ENCODE results near the gene RGS8. TPM values are rescaled to one million over a fixed set of nuclear protein-coding genes. Genes with fewer than 3 reads are reported as not detected.

RGS8 gene
- total and polyA plus RNA-seq, 4 donors, result 0.05 TPM; not detected in 3

DNA sequence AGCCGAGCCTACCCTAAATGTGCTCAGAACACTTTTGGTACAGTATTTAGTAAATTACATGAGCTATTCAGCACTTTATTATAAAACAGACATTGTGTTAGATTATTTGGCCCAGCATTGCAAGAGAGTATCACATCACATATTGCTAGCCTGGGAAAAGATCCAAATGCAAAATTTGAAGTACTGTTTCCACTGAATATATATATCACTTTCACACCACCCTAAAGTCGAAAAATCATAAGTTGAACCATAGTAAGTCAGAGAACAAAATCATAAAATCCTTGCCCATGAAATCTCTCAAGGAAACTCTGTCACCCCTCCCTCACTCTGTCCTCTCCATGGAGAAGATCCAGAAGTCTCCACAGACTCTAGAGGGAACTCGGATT is 33.1 kb downstream of the RGS8 start (continued):
- TF ChIP-seq, protein P1, sequence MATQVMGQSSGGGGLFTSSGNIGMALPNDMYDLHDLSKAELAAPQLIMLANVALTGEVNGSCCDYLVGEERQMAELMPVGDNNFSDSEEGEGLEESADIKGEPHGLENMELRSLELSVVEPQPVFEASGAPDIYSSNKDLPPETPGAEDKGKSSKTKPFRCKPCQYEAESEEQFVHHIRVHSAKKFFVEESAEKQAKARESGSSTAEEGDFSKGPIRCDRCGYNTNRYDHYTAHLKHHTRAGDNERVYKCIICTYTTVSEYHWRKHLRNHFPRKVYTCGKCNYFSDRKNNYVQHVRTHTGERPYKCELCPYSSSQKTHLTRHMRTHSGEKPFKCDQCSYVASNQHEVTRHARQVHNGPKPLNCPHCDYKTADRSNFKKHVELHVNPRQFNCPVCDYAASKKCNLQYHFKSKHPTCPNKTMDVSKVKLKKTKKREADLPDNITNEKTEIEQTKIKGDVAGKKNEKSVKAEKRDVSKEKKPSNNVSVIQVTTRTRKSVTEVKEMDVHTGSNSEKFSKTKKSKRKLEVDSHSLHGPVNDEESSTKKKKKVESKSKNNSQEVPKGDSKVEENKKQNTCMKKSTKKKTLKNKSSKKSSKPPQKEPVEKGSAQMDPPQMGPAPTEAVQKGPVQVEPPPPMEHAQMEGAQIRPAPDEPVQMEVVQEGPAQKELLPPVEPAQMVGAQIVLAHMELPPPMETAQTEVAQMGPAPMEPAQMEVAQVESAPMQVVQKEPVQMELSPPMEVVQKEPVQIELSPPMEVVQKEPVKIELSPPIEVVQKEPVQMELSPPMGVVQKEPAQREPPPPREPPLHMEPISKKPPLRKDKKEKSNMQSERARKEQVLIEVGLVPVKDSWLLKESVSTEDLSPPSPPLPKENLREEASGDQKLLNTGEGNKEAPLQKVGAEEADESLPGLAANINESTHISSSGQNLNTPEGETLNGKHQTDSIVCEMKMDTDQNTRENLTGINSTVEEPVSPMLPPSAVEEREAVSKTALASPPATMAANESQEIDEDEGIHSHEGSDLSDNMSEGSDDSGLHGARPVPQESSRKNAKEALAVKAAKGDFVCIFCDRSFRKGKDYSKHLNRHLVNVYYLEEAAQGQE (IDR thresholded peaks at IDR 0.05), result no peak
- TF ChIP-seq FOXA1 (IDR thresholded peaks at IDR 0.05), result no peak
- TF ChIP-seq EGR1 (IDR thresholded peaks at IDR 0.05; ENCODE audit: low read depth in 2 of 2), result no peak

DNA sequence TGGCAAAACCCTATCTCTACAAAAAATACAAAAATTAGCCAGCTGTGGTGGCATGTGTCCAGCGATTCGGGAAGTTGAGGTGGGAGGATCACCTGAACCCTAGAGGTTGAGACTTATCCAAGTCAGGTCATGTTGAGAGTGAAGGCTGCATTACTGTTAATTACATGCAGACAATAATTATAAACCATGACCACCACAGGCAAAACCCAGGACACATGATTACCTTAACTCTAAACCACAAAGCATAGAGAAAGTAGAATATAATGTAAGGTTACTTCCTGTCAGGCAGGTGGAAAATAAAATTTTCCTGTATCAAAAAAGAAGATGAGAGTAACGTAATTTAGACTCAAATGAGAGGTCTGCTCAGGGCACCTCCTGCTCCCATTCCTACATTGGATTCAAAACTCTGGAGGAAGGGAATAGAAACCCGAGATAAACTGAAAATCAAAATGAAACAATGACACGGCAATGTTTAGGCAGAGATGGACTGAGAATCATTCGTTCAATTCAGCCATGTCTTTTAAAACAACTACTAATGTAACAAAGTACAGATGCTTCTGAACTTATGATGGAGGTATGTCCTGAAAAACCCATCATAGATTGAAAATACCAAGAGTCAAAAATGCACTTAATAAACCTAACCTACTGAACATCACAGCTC is 33.6 kb downstream of the RGS8 start:
- WGBS, result 86% methylated on average over 6 of the region's 6 CpGs
- no peaks in the 10 kb centered on the region for H3K27me3 ChIP-seq (ENCODE audit: control insufficient read depth in 4 of 4, insufficient read depth in 4 of 4, low read length in 3 of 4)
- H3K36me3 ChIP-seq (ENCODE audit: control insufficient read depth in 4 of 4, insufficient read depth in 3 of 4, low read depth in 1 of 4, low read length in 3 of 4), result no peaks in the 10 kb centered on the region
- no peak overlapping the region for H3K9ac ChIP-seq (ENCODE audit: low read depth in 1 of 2, low read length in 2 of 2)
- no peak overlapping the region for H3K4me3 ChIP-seq (ENCODE audit: low read depth in 1 of 3, low read length in 3 of 3)
- no peaks in the 10 kb centered on the region for H3K9me3 ChIP-seq (ENCODE audit: control insufficient read depth in 4 of 4, low read length in 3 of 4)
- peaks cover 0 to 4% (median 2%) of the 10 kb centered on the region in 4 donors for H3K4me1 ChIP-seq (ENCODE audit: control insufficient read depth in 4 of 4, insufficient read depth in 4 of 4, low read length in 3 of 4)
- DNase-seq (ENCODE audit: low spot score), result no peak
- H3K27ac ChIP-seq (ENCODE audit: low read depth in 1 of 2, low read length in 2 of 2), result no peak overlapping the region
- TF ChIP-seq TAF1 (conservative IDR thresholded peaks at IDR 0.05), result no peak
- TF ChIP-seq YY1 (IDR thresholded peaks at IDR 0.05), result no peak
- TF ChIP-seq, protein P2, sequence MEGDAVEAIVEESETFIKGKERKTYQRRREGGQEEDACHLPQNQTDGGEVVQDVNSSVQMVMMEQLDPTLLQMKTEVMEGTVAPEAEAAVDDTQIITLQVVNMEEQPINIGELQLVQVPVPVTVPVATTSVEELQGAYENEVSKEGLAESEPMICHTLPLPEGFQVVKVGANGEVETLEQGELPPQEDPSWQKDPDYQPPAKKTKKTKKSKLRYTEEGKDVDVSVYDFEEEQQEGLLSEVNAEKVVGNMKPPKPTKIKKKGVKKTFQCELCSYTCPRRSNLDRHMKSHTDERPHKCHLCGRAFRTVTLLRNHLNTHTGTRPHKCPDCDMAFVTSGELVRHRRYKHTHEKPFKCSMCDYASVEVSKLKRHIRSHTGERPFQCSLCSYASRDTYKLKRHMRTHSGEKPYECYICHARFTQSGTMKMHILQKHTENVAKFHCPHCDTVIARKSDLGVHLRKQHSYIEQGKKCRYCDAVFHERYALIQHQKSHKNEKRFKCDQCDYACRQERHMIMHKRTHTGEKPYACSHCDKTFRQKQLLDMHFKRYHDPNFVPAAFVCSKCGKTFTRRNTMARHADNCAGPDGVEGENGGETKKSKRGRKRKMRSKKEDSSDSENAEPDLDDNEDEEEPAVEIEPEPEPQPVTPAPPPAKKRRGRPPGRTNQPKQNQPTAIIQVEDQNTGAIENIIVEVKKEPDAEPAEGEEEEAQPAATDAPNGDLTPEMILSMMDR (IDR thresholded peaks at IDR 0.05; ENCODE audit: low read depth, low read length, missing input control), result no peak
- TF ChIP-seq RAD21 (IDR thresholded peaks at IDR 0.05), result no peak
- TF ChIP-seq, protein P3, sequence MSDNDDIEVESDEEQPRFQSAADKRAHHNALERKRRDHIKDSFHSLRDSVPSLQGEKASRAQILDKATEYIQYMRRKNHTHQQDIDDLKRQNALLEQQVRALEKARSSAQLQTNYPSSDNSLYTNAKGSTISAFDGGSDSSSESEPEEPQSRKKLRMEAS (IDR thresholded peaks at IDR 0.05), result no peak
- TF ChIP-seq JUND (IDR thresholded peaks at IDR 0.05), result no peak
- TF ChIP-seq NR2F2 (IDR thresholded peaks at IDR 0.05), result no peak
- no peak for TF ChIP-seq SP1 (IDR thresholded peaks at IDR 0.05)
- TF ChIP-seq GABPA (IDR thresholded peaks at IDR 0.05 in 1 of 2, conservative IDR thresholded peaks at IDR 0.05 in 1 of 2), result no peak
- TF ChIP-seq RXRA (IDR thresholded peaks at IDR 0.05), result no peak
- TF ChIP-seq HNF4G (IDR thresholded peaks at IDR 0.05), result no peak
- TF ChIP-seq FOXA2 (IDR thresholded peaks at IDR 0.05), result no peak
- no peak for TF ChIP-seq HNF4A (conservative IDR thresholded peaks at IDR 0.05)
- TF ChIP-seq EGR1 (IDR thresholded peaks at IDR 0.05; ENCODE audit: low read depth in 2 of 2), result no peak

DNA sequence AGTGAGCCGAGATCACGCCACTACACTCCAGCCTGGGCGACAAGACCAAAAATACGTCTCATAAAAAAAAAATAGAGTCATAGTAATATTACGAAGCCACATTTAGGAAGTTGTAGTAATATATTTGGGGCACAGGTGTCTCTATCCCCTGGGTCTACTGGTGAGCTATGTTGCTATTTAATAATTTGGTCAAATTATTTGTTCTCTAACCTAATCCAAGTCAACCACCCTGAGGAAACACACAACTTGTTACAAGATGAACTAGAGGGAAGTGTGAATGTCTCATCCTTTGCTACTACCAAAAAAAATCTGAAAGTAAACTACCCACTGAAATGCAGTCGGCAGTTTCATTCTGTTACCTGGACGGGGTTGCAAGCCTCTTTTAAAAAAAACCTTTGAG is 35.3 kb downstream of the RGS8 start:
- H3K27me3 ChIP-seq (ENCODE audit: control insufficient read depth in 4 of 4, insufficient read depth in 4 of 4, low read length in 3 of 4), result no peaks in the 10 kb centered on the region
- WGBS, result 94% methylated on average over 7 of the region's 7 CpGs
- TF ChIP-seq HNF4A (conservative IDR thresholded peaks at IDR 0.05), result no peak
- TF ChIP-seq GABPA (IDR thresholded peaks at IDR 0.05 in 1 of 2, conservative IDR thresholded peaks at IDR 0.05 in 1 of 2), result no peak
- no peak for TF ChIP-seq HNF4G (IDR thresholded peaks at IDR 0.05)
- TF ChIP-seq, protein P4, sequence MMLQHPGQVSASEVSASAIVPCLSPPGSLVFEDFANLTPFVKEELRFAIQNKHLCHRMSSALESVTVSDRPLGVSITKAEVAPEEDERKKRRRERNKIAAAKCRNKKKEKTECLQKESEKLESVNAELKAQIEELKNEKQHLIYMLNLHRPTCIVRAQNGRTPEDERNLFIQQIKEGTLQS (IDR thresholded peaks at IDR 0.05), result no peak
- no peak for TF ChIP-seq YY1 (IDR thresholded peaks at IDR 0.05)
- TF ChIP-seq EGR1 (IDR thresholded peaks at IDR 0.05; ENCODE audit: low read depth in 2 of 2), result no peak
- no peak for TF ChIP-seq JUND (IDR thresholded peaks at IDR 0.05)
- TF ChIP-seq RAD21 (IDR thresholded peaks at IDR 0.05), result no peak
- TF ChIP-seq SP1 (IDR thresholded peaks at IDR 0.05), result no peak
- TF ChIP-seq FOXA2 (IDR thresholded peaks at IDR 0.05), result no peak
- TF ChIP-seq TAF1 (conservative IDR thresholded peaks at IDR 0.05), result no peak
- TF ChIP-seq, protein P5, sequence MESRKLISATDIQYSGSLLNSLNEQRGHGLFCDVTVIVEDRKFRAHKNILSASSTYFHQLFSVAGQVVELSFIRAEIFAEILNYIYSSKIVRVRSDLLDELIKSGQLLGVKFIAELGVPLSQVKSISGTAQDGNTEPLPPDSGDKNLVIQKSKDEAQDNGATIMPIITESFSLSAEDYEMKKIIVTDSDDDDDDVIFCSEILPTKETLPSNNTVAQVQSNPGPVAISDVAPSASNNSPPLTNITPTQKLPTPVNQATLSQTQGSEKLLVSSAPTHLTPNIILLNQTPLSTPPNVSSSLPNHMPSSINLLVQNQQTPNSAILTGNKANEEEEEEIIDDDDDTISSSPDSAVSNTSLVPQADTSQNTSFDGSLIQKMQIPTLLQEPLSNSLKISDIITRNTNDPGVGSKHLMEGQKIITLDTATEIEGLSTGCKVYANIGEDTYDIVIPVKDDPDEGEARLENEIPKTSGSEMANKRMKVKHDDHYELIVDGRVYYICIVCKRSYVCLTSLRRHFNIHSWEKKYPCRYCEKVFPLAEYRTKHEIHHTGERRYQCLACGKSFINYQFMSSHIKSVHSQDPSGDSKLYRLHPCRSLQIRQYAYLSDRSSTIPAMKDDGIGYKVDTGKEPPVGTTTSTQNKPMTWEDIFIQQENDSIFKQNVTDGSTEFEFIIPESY (IDR thresholded peaks at IDR 0.05), result no peak
- TF ChIP-seq FOXA1 (IDR thresholded peaks at IDR 0.05), result no peak

More for the DNA sequence above, 35.3 kb downstream of the RGS8 start:
- Histone ChIP-seq H3K36me3 (ENCODE audit: control insufficient read depth in 4 of 4, insufficient read depth in 3 of 4, low read depth in 1 of 4, low read length in 3 of 4) (no peaks in the 10 kb centered on the region), H3K4me3 (ENCODE audit: low read depth in 1 of 3, low read length in 3 of 3) (no peak overlapping the region), H3K27ac (ENCODE audit: low read depth in 1 of 2, low read length in 2 of 2) (no peak overlapping the region), H3K4me1 (ENCODE audit: control insufficient read depth in 4 of 4, insufficient read depth in 4 of 4, low read length in 3 of 4) (peaks cover 0 to 4% (median 2%) of the 10 kb centered on the region in 4 donors), H3K9ac (ENCODE audit: low read depth in 1 of 2, low read length in 2 of 2) (no peak overlapping the region), H3K9me3 (ENCODE audit: control insufficient read depth in 4 of 4, low read length in 3 of 4) (no peaks in the 10 kb centered on the region)
- DNase-seq (ENCODE audit: low spot score), result no peak
